HG03354 (cell line): ENCODE measurements around the gene RAC3.

Source experiments
- ATAC-seq: cut with Tn5 transposase; IDR thresholded peaks from one replicate; pipeline ENCODE4 v1.9.1; 2021; ENCODE audit warnings: mild to moderate bottlenecking; ENCODE audit not compliant: unreplicated experiment, poor library complexity, severe bottlenecking

The RAC3 gene

GRCh38 chr17:82052638-82053059 lies 21.2 kb downstream of the RAC3 start:
- no peak for ATAC-seq

GRCh38 chr17:82053130-82053529 lies 21.7 kb downstream of the RAC3 start:
- ATAC-seq, result no peak

GRCh38 chr17:82053556-82054263 lies 22.2 kb downstream of the RAC3 start:
- ATAC-seq, result no peak

- no peak for ATAC-seq
Observed at GRCh38 chr17:82054351-82055022, 23.0 kb downstream of the RAC3 start.

GRCh38 chr17:82055023-82055964 lies 23.8 kb downstream of the RAC3 start:
- no peak for ATAC-seq

GRCh38 chr17:82055965-82056728 lies 24.7 kb downstream of the RAC3 start:
- no peak for ATAC-seq

- ATAC-seq, result no peak
Observed at GRCh38 chr17:82056729-82057621, 25.5 kb downstream of the RAC3 start.

- no peak for ATAC-seq
Observed at GRCh38 chr17:82058230-82058854, 26.9 kb downstream of the RAC3 start.

GRCh38 chr17:82058855-82059249 lies 27.4 kb downstream of the RAC3 start:
- no peak for ATAC-seq

- no peak for ATAC-seq
Observed at GRCh38 chr17:82059272-82060000, 28.0 kb downstream of the RAC3 start.

GRCh38 chr17:82060001-82060380 lies 28.5 kb downstream of the RAC3 start:
- no peak for ATAC-seq

- no peak for ATAC-seq
Observed at GRCh38 chr17:82060614-82061013, 29.1 kb downstream of the RAC3 start.

GRCh38 chr17:82061047-82061925 lies 29.8 kb downstream of the RAC3 start:
- no peak for ATAC-seq

- no peak for ATAC-seq
Observed at GRCh38 chr17:82062076-82062983, 30.9 kb downstream of the RAC3 start.

- ATAC-seq, result no peak
Observed at GRCh38 chr17:82062984-82063368, 31.5 kb downstream of the RAC3 start.
